ENCODE measurements around the gene PVALB.

- TF ChIP-seq NFE2L2 (IDR thresholded peaks at IDR 0.05; ENCODE audit: low read depth, low read length) (no peak), POLR2A (IDR thresholded peaks at IDR 0.05; ENCODE audit: low read depth, low read length) (no peak), CTCF (conservative IDR thresholded peaks at IDR 0.05; ENCODE audit: low read depth, low read length) (no peak), RAD21 (IDR thresholded peaks at IDR 0.05; ENCODE audit: low read length) (no peak), FOS (IDR thresholded peaks at IDR 0.05; ENCODE audit: low read depth, low read length) (no peak), RCOR1 (IDR thresholded peaks at IDR 0.05; ENCODE audit: insufficient replicate concordance, low read length) (no peak), MAFK (IDR thresholded peaks at IDR 0.05; ENCODE audit: low read depth, low read length) (no peak), RFX5 (IDR thresholded peaks at IDR 0.05; ENCODE audit: low read depth, low read length) (no peak), USF2 (IDR thresholded peaks at IDR 0.05; ENCODE audit: low read depth, low read length) (no peak), MAZ (IDR thresholded peaks at IDR 0.05; ENCODE audit: borderline replicate concordance, low read depth, low read length) (no peak)
Measured at GRCh38 chr22:36862251-36863242, 45.7 kb upstream of the PVALB start.
